ENCODE data around the gene PLA2G12A.

PLA2G12A gene

DNA sequence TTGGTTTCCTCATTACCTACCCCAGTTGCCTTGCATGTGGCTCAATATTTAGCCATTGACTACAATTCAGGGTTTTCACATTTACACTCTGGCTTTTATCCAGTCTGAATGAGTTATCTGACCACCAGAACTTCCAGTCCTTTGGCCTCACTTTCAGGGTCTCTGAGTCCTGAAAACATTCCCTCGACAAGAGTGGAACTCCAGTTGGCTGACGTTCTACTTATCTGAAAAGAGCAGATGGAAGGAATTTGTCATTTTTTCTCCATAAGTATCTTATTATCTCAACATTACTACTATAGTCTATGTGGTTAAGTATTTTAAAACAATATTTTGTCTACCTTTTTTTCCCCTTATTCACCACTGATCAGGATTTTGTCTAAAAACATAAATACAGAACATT lies 21.4 kb downstream of the PLA2G12A start:
- TF ChIP-seq GATA2 (IDR thresholded peaks at IDR 0.05; ENCODE audit: low read depth, low read length) (no peak), GATA3 (IDR thresholded peaks at IDR 0.05; ENCODE audit: low read depth, low read length) (no peak)

DNA sequence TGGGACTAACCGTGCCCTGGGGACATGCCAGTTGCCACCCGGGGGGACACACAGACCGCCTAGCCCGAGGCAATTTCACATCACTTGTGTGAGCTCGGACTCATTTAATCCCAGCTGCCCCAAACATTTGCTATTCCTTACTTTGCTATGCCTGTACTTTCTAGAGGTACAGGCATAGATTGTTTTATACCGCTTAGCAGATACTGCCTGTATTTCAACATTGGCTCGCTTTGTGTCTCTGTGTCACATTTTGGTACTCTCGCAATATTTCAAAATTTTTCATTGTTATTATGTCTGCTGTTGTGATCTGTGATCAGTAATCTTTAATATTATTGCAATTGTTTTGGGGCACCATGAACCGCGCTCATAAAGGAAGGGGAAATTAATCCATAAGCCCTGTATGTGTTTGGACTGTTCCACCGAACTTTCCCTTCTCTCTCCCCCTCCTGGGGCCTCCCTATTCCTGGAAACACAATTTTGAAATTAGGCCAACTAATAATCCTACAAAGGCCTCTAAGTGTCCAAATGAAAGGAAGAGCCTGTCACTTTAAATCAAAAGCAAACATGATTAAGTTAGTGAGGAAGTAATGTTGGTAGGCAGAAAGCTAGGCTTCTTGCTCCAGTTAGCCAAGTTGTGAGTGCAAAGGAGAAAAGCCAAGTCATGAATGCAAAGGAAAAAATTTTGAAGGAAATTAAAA lies 26.1 kb downstream of the PLA2G12A start:
- TF ChIP-seq GATA2 (IDR thresholded peaks at IDR 0.05; ENCODE audit: low read depth, low read length) (no peak), GATA3 (IDR thresholded peaks at IDR 0.05; ENCODE audit: low read depth, low read length) (no peak)

DNA sequence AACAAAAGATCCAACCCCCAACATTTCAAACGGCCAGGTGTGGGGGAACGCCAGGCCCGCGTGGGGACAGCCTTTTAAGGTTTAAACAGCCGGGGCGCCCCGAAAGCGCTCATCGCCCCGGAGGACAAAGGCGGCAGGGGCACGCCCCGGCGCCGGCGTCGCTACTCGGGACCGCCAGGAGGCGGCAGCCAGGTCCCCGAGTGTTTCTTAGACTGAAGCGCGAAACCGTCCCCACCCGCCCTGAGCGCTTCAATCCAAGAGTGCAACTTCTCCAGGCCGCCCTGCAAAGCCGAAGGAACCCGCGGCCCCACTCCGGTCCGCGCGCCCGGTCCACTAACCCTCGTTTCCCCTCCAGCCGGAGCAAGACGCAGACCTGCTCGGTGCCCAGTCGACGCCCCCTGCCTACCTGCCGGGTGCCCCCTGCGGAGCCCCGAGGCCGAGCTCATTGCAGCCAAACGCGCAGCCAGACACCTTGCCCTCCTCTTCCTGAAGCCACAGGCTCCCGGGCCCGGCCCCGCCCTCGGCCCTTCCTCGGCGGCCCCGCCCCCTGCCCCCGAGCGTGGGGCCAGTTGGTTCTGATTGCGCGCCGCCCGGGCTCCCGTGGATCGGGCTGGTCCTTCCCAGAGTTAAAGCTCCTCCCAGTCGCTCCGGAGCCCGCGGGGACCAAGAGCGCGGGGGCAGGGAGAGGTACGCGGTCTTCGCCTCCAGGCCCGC lies 26.8 kb downstream of the PLA2G12A start, which contains the start of gene CASP6:
Gene CASP6 (minus strand): TSS at position 496 of the 714 bp plus-strand sequence. CDS start 50 bp downstream, at position 446.
- TF ChIP-seq GATA3 (IDR thresholded peaks at IDR 0.05; ENCODE audit: low read depth, low read length) (no peak), GATA2 (IDR thresholded peaks at IDR 0.05; ENCODE audit: low read depth, low read length) (no peak)

DNA sequence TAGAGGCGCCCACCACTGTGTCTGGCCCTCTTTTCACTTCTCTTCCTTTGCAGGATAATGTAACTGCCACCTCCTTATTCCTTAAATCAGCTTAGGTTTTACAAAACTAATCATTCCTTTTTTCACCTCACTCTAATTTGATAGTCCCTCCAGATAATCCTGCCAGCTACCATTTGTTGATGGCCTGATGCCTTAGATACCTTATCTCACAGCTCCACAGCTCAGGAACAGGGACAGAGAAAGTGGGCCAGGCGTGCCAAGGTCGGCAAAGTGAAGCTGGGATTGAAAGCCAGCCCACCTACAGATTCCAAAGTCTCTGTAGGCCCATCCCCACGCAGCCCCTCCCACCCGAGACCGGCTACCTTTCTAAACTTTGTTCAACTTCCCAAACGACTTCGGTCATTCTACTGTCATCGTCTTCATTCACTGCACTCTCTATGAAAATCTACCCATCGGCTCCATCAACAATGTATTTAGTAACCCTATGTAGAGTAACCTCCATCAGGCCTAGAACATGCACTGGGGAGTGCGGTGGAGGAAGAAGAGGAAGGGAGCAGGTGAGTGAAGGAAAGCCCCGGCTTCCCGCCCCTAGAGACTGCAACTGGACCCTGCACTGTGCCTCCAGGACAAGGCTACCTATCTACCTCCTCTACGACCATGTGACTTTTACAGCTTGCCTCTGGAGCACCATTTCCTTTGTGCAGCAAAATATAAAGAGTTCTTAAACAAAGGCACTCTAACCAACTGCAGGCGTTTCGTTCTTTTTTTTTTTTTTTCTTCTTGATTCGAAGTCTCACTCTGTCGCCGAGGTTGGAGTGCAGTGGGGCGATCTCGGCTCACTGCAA lies 28.1 kb downstream of the PLA2G12A start:
- TF ChIP-seq GATA2 (IDR thresholded peaks at IDR 0.05; ENCODE audit: low read depth, low read length), result no peak
- no peak for TF ChIP-seq GATA3 (IDR thresholded peaks at IDR 0.05; ENCODE audit: low read depth, low read length)

DNA sequence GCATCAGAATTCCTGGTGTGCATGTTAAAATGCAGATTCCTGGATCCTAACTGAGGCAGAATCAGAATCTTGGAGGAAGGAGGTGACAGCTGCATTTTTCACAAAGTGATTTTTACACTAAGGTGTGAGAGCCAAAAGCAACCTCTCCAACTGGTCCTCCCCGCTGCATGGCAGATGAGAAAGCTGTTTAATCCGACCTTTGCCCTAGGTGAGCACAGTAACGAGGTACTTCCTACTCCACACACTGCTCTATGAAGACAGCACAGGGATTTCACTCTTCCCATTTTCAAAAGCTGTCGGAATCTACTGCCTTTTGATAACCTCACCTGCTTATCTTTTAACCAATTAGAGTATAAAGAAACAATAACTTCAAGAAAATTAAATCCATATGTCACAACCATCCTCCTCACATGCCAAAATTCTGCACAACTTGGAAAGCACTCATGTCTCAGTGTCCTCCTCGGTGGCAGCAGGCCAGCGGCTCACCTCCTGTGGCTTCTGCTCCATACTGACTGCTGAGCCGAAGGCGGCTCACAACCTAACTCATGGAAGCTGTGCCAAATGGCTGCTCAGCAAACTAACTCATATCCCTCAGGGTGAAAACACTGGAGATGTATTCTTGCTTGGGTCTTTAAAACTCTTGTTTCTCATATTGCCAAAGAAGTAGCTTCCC lies 30.2 kb downstream of the PLA2G12A start:
- TF ChIP-seq GATA3 (IDR thresholded peaks at IDR 0.05; ENCODE audit: low read depth, low read length) (no peak), GATA2 (IDR thresholded peaks at IDR 0.05; ENCODE audit: low read depth, low read length) (no peak)

DNA sequence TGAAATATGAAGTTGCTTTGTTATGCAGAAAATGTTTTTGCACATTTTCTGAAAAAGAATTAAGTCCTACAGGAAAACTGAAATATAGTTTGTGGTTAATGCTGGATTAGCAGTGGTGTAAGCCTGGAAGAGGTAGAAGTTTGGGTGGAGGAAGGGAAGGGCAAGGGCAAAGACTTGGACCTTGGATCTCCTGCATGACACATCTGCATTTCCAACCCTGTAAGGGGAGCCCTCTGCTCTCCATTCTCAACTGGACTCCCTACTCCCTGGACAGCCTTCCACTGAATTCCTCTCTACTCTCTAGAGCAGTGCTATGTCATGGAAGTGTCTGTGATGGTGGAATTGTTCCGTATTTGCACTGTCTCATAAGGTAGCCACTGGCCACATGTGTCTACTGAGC lies 31.2 kb downstream of the PLA2G12A start:
- TF ChIP-seq GATA2 (IDR thresholded peaks at IDR 0.05; ENCODE audit: low read depth, low read length) (no peak), GATA3 (IDR thresholded peaks at IDR 0.05; ENCODE audit: low read depth, low read length) (no peak)

DNA sequence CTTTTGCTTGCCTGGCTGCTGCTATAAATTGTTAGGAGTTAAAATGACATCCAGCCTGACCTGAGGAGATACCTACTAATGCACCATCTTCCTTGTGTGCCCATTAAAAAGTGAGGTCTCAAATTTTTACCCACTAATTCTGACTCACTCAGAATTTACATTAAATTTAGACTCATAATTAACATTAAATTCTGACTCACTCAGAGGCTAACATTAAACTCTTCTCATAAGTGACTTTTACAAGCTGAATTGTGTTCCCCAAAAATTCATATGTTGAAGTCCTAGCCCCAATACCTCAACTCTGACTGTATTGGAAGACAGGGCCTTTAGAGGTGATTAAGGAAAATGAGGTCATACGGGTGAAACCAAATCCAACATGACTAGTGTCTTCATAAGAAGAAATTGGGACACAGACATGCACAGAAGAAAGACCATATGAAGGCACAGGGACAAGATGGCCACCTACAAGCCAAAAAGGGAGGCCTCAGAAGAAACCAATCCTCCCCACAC lies 38.4 kb downstream of the PLA2G12A start:
- TF ChIP-seq GATA3 (IDR thresholded peaks at IDR 0.05; ENCODE audit: low read depth, low read length) (no peak), GATA2 (IDR thresholded peaks at IDR 0.05; ENCODE audit: low read depth, low read length) (no peak)

DNA sequence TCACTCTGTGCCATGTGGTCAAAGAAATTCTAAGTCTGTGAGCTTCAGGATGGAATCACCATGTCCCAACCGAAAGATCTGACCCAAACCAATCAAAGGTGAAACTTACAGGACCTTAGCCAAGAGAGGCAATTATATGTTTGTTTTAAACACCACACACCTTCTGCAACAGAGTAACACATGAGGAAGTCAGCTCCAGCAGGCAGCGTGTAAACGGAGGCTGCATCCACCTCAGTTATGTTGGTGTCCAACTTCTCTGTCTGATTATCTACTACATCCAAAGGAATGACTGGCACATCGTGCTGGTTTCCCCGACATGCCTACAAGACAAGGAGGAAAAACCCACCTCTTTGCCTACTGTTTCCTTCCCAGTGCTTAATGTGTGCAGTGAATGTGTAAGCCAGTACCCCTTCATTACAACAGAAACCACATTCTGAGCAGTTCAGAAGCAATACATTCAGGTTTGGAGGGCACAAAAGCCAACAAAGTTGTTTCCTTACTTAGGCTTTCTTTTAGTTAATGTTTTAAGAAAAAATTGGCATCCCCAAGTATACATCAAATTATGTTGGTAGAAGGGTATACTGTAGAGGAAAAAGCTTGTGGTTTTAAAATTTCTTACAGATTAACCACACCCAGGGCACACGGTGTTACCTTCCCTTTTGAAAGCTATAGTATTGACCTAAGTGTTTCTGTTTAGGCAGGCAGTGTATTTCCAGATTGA lies 39.0 kb downstream of the PLA2G12A start:
- no peak for TF ChIP-seq GATA2 (IDR thresholded peaks at IDR 0.05; ENCODE audit: low read depth, low read length)
- TF ChIP-seq GATA3 (IDR thresholded peaks at IDR 0.05; ENCODE audit: low read depth, low read length), result no peak

DNA sequence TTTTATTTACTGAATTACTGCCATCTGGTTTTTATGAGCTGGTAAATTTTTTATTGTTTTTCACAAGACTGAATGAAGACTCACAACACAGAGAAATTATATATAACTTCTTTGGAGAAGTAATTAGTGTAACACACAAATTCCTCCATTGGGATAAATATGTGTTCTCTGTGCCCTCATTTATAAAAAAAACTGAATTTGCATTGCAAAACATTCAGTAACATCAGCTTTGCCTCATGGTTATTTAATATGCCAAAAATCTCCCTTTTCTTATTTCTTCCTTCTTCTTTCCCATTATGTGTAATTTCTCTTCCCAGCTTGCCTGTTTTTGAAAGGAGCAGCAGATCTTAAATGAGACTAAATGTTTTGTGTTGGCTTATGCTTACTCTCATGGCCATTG lies 45.1 kb downstream of the PLA2G12A start:
- TF ChIP-seq GATA3 (IDR thresholded peaks at IDR 0.05; ENCODE audit: low read depth, low read length) (no peak), GATA2 (IDR thresholded peaks at IDR 0.05; ENCODE audit: low read depth, low read length) (no peak)

DNA sequence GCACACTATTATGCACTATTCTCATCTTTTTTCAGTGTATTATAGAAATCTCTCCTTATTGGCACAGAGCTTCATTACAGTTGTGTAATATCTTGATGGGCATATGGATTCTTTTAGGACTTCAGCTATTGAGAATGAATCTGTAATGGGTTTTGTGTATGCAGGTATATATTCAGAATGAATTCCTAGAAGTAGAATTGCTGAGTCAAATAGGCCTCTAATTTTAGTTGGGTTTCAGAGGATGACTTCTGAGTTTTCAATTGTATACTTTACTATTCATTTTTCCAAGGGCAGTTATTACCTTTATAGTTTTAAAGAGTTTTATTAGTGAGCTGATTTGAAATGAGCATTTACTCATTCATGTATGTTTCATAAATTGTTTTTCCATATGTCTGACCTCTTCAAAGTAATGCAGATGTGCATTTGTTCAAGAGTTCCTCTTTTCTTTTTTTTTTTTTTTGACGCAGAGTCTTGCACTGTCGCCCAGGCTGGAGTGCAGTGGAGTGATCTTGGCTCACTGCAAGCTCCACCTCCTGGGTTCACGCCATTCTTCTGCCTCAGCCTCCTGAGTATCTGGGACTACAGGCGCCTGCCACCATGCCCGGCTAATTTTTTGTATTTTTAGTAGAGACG lies 46.1 kb downstream of the PLA2G12A start:
- no peak for TF ChIP-seq GATA3 (IDR thresholded peaks at IDR 0.05; ENCODE audit: low read depth, low read length)
- TF ChIP-seq GATA2 (IDR thresholded peaks at IDR 0.05; ENCODE audit: low read depth, low read length), result no peak

DNA sequence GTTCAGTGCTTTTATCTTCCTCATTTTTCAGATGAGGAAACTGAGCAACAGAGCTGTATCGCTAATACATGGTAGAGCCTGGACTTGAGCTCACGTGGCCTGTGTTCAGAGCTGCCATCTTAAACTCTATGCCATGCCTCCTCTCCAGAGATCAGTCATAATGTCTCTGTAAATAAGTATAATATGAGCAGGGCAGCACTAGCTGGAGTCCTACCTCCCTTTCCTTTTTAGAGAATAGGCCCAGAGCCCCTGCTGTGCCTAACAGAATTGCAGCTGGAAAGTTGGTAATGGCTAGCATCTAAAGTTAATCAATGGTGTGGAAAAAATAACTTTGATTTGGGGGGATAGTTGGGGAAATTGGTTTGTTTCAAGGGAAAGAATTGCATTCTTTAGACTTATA lies 47.0 kb downstream of the PLA2G12A start:
- no peak for TF ChIP-seq GATA2 (IDR thresholded peaks at IDR 0.05; ENCODE audit: low read depth, low read length)
- TF ChIP-seq GATA3 (IDR thresholded peaks at IDR 0.05; ENCODE audit: low read depth, low read length), result no peak

DNA sequence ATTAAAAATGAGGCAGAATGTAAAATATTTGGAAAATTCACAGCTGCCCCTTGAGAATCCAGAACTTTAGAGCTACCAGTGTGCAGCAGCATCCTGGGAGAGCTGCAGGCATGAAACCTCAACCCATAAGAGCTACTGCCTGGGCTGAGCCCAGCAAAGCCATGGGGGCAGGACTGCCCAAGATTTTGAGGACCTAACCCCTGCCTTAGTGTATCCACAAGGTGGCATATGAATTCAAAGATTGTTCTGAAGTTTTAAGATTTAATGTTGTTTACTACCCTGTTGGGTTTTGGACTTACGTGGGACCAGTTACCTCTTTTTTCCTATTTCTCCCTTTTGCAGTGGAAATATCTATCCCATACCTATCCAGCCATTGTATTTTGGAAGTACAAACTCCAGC lies 53.0 kb downstream of the PLA2G12A start:
- no peak for TF ChIP-seq GATA3 (IDR thresholded peaks at IDR 0.05; ENCODE audit: low read depth, low read length)
- TF ChIP-seq GATA2 (IDR thresholded peaks at IDR 0.05; ENCODE audit: low read depth, low read length), result no peak

DNA sequence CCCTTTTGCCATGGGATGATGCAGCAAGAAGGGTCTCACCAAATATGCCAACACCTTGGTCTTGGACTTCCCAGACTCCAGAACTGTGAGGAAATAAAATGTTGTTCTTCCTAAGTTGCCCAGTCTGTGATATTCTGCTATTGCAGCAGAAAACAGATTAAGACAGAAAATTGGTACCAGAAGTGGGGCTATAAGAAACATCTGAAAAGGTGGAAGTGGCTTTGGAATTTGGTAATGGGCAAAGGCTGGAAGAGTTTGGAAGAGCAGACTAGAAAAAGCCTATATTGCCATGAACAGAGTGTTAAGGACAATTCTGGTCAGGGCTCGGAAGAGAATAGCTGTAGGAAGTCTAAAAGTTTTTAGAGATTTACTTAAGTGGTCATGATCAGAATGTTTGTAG lies 54.0 kb downstream of the PLA2G12A start:
- TF ChIP-seq GATA2 (IDR thresholded peaks at IDR 0.05; ENCODE audit: low read depth, low read length) (no peak), GATA3 (IDR thresholded peaks at IDR 0.05; ENCODE audit: low read depth, low read length) (no peak)

Data from SH-SY5Y (cell line).